Tibial nerve (tissue), 4 donors: ENCODE results near the gene HECTD1.

Source experiments
- CTCF ChIP-seq, 5 experiments: fragments of 200-600 bp in 3 of 5; fragments of 450-650 bp in 2 of 5; sonication (generic) in 3 of 5; IDR thresholded peaks; one replicate each; pipeline ENCODE4 v1.5.1; 2016 to 2019; ENCODE audit warnings: antibody characterized with exemption in 5 of 5, mild to moderate bottlenecking in 3 of 5, moderate library complexity in 2 of 5
- EP300 ChIP-seq, 2 donors: sonication (generic); formaldehyde crosslinking; IDR thresholded peaks; one replicate each; pipeline ENCODE4 v1.6.1; 2017; ENCODE audit warnings: antibody characterized with exemption in 2 of 2, mild to moderate bottlenecking in 1 of 2

- no peak for TF ChIP-seq EP300 (IDR thresholded peaks at IDR 0.05)
- no peak for TF ChIP-seq CTCF (IDR thresholded peaks at IDR 0.05)
These were observed 149.8 kb downstream of the HECTD1 start for GRCh38 chr14:31057701-31058364.
